Measurements from ENCODE around the gene ARHGEF1. TPM values are rescaled to one million over a fixed set of nuclear protein-coding genes. Genes with fewer than 3 reads are reported as not detected.

ARHGEF1 gene
- total and polyA plus RNA-seq, 2 donors (not counting 1 experiment from before 2014, with no cell fraction given), result 646 to 886 TPM

- intact Hi-C loops (cut with micrococcal nuclease), result no loop called here
- Mint-ChIP-seq H3K4me1 (peaks cover 28% of the 10 kb centered on the region), H3K27me3 (peaks cover 20% of the 10 kb centered on the region), H3K9me3 (ENCODE audit: insufficient read depth) (no peaks in the 10 kb centered on the region), H3K4me3 (no peak overlapping the region), H3K27ac (no peak overlapping the region)
- Histone ChIP-seq H3K9ac (ENCODE audit: low read length) (no peak overlapping the region), H4K20me1 (ENCODE audit: control insufficient read depth, insufficient read depth, low read length, poor library complexity, severe bottlenecking) (peaks cover 23% of the 10 kb centered on the region), H3K27ac (ENCODE audit: low read length in 2 of 2) (no peak overlapping the region), H3K4me3 (ENCODE audit: control extremely low read depth in 1 of 5, extremely low read depth in 1 of 5, insufficient read depth in 1 of 5, low read depth in 2 of 5, low read length in 4 of 5) (no peak overlapping the region), H2AFZ (ENCODE audit: insufficient read depth, low read depth, low read length, poor library complexity, severe bottlenecking) (no peak overlapping the region), H3K79me2 (ENCODE audit: control insufficient read depth, insufficient read depth, low read length) (peaks cover 2% of the 10 kb centered on the region), H3K36me3 (replicated peaks in 1 of 2; ENCODE audit: control extremely low read depth in 1 of 2, control insufficient read depth in 1 of 2, extremely low read depth in 1 of 2, insufficient read depth in 2 of 2, low read length in 1 of 2) (no peaks in the 10 kb centered on the region), H3K4me2 (replicated peaks; ENCODE audit: low read depth, low read length, poor library complexity, severe bottlenecking) (no peak overlapping the region), H3K27me3 (replicated peaks in 1 of 4; ENCODE audit: control extremely low read depth in 1 of 4, control insufficient read depth in 3 of 4, insufficient read depth in 4 of 4, low read length in 3 of 4) (peaks cover 0 to 70% (median 47%) of the 10 kb centered on the region in 4 experiments), H3K4me1 (ENCODE audit: control insufficient read depth in 2 of 2, insufficient read depth in 2 of 2, low read length in 2 of 2) (peaks cover 53 to 55% of the 10 kb centered on the region in 2 donors), H3K9me3 (ENCODE audit: control extremely low read depth in 1 of 3, control insufficient read depth in 2 of 3, insufficient read depth in 1 of 3, low read length in 2 of 3) (peaks cover 0 to 29% (median 0%) of the 10 kb centered on the region in 3 donors)
- DNase-seq, result no peak
- ATAC-seq (ENCODE audit: low read depth), result no peak
- TF ChIP-seq, protein P1, sequence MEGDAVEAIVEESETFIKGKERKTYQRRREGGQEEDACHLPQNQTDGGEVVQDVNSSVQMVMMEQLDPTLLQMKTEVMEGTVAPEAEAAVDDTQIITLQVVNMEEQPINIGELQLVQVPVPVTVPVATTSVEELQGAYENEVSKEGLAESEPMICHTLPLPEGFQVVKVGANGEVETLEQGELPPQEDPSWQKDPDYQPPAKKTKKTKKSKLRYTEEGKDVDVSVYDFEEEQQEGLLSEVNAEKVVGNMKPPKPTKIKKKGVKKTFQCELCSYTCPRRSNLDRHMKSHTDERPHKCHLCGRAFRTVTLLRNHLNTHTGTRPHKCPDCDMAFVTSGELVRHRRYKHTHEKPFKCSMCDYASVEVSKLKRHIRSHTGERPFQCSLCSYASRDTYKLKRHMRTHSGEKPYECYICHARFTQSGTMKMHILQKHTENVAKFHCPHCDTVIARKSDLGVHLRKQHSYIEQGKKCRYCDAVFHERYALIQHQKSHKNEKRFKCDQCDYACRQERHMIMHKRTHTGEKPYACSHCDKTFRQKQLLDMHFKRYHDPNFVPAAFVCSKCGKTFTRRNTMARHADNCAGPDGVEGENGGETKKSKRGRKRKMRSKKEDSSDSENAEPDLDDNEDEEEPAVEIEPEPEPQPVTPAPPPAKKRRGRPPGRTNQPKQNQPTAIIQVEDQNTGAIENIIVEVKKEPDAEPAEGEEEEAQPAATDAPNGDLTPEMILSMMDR (IDR thresholded peaks at IDR 0.05), result no peak
- no peak for TF ChIP-seq EZH2 (IDR thresholded peaks at IDR 0.05; ENCODE audit: borderline replicate concordance, insufficient read depth, low read depth, low read length, poor library complexity, severe bottlenecking)
- ChIA-PET POLR2A (interaction anchor here (0.8 kb wide), 1 partner anchor 17 kb away, joined by 7 read pairs; no protein-coding TSS in a partner anchor), CTCF (no interaction called here)
- WGBS (ENCODE audit: insufficient coverage), result 89% methylated on average over 6 of the region's 6 CpGs
These were observed 35.1 kb downstream of the ARHGEF1 start for GRCh38 chr19:41918095-41918494.

GRCh38 chr19:41918653-41919244 is 35.8 kb downstream of the ARHGEF1 start:
- Mint-ChIP-seq H3K27me3 (peaks cover 20% of the 10 kb centered on the region), H3K9me3 (ENCODE audit: insufficient read depth) (no peaks in the 10 kb centered on the region), H3K27ac (no peak overlapping the region), H3K4me1 (peaks cover 27% of the 10 kb centered on the region), H3K4me3 (no peak overlapping the region)
- H3K36me3 ChIP-seq (replicated peaks in 1 of 2; ENCODE audit: control extremely low read depth in 1 of 2, control insufficient read depth in 1 of 2, extremely low read depth in 1 of 2, insufficient read depth in 2 of 2, low read length in 1 of 2), result no peaks in the 10 kb centered on the region
- POLR2A ChIA-PET, result interaction anchor here (1.1 kb wide), 1 partner anchor 7 kb away, joined by 3 read pairs; no protein-coding TSS in a partner anchor
- H3K4me2 ChIP-seq (replicated peaks; ENCODE audit: low read depth, low read length, poor library complexity, severe bottlenecking), result no peak overlapping the region
- H3K27ac ChIP-seq (ENCODE audit: low read length in 2 of 2), result no peak overlapping the region
- H3K4me3 ChIP-seq (ENCODE audit: control extremely low read depth in 1 of 5, extremely low read depth in 1 of 5, insufficient read depth in 1 of 5, low read depth in 2 of 5, low read length in 4 of 5), result no peak overlapping the region
- CTCF ChIA-PET, result interaction anchor here (0.9 to 1.6 kb wide), 4 partner anchors 20 to 56 kb away, joined by 3 to 5 read pairs (median 4); no protein-coding TSS in a partner anchor
- peaks cover 0 to 24% (median 0%) of the 10 kb centered on the region in 3 donors for H3K9me3 ChIP-seq (ENCODE audit: control extremely low read depth in 1 of 3, control insufficient read depth in 2 of 3, insufficient read depth in 1 of 3, low read length in 2 of 3)
- WGBS (ENCODE audit: insufficient coverage), result 97% methylated on average over 5 of the region's 5 CpGs
- ATAC-seq (ENCODE audit: low read depth) (no peak), DNase-seq (no peak)
- no peak overlapping the region for H2AFZ ChIP-seq (ENCODE audit: insufficient read depth, low read depth, low read length, poor library complexity, severe bottlenecking)
- TF ChIP-seq, protein P1 (IDR thresholded peaks at IDR 0.05), result no peak
- TF ChIP-seq EZH2 (IDR thresholded peaks at IDR 0.05; ENCODE audit: borderline replicate concordance, insufficient read depth, low read depth, low read length, poor library complexity, severe bottlenecking), result no peak
- H3K79me2 ChIP-seq (ENCODE audit: control insufficient read depth, insufficient read depth, low read length), result peaks cover 6% of the 10 kb centered on the region
- H4K20me1 ChIP-seq (ENCODE audit: control insufficient read depth, insufficient read depth, low read length, poor library complexity, severe bottlenecking), result peaks cover 18% of the 10 kb centered on the region
- intact Hi-C loops (cut with micrococcal nuclease), result no loop called here
- peaks cover 0 to 64% (median 45%) of the 10 kb centered on the region in 4 experiments for H3K27me3 ChIP-seq (replicated peaks in 1 of 4; ENCODE audit: control extremely low read depth in 1 of 4, control insufficient read depth in 3 of 4, insufficient read depth in 4 of 4, low read length in 3 of 4)
- H3K9ac ChIP-seq (ENCODE audit: low read length), result no peak overlapping the region
- peaks cover 52 to 53% of the 10 kb centered on the region in 2 donors for H3K4me1 ChIP-seq (ENCODE audit: control insufficient read depth in 2 of 2, insufficient read depth in 2 of 2, low read length in 2 of 2)
